Sigmoid colon (tissue), 7 donors: ENCODE results near the gene PCYT2. TPM values are rescaled to one million over a fixed set of nuclear protein-coding genes. Genes with fewer than 3 reads are reported as not detected.

Source experiments
- DNase-seq: peaks from one replicate; pipeline ENCODE4 v3.0.0-alpha.2; 2019
- H3K27ac ChIP-seq, 4 donors: fragments of 200-600 bp; sonication (generic); one replicate each; pipeline ENCODE4 v1.5.1; 2016 to 2019; ENCODE audit warnings: mild to moderate bottlenecking in 1 of 4
- H3K27me3 ChIP-seq, 3 donors: fragments of 200-600 bp; sonication (generic); one replicate each; pipeline ENCODE4 v1.5.1; 2019; ENCODE audit warnings: mild to moderate bottlenecking in 1 of 3
- H3K36me3 ChIP-seq, 4 donors: fragments of 200-600 bp; sonication (generic); one replicate each; pipeline ENCODE4 v1.5.1; 2016 to 2019
- H3K4me1 ChIP-seq, 4 donors: fragments of 200-600 bp; sonication (generic); one replicate each; pipeline ENCODE4 v1.5.1; 2017 to 2019
- H3K4me3 ChIP-seq, 4 donors: fragments of 200-600 bp; sonication (generic); one replicate each; pipeline ENCODE4 v1.5.1; 2017 to 2019; ENCODE audit warnings: mild to moderate bottlenecking in 2 of 4, moderate library complexity in 1 of 4
- H3K9me3 ChIP-seq, 4 donors: fragments of 200-600 bp in 3 of 4; sonication (generic) in 3 of 4; one replicate each; pipeline versions ENCODE4 v1.5.1 to v1.6.1; 2013 to 2019
- CTCF ChIP-seq, 4 experiments: fragments of 450-650 bp in 3 of 4; fragments of 200-600 bp in 1 of 4; IDR thresholded peaks; one replicate each; pipeline ENCODE4 v1.5.1; 2016 to 2019; ENCODE audit warnings: antibody characterized with exemption in 4 of 4, mild to moderate bottlenecking in 3 of 4, moderate library complexity in 2 of 4
- EP300 ChIP-seq, 4 donors: sonication (generic); formaldehyde crosslinking; IDR thresholded peaks; one replicate each; pipeline ENCODE4 v1.6.1; 2017; ENCODE audit warnings: antibody characterized with exemption in 4 of 4
- POLR2A ChIP-seq, 2 donors: fragments of 450-650 bp; IDR thresholded peaks; one replicate each; pipeline ENCODE4 v1.6.1; 2016; ENCODE audit warnings: antibody characterized with exemption in 2 of 2, mild to moderate bottlenecking in 2 of 2, moderate library complexity in 2 of 2
- POLR2AphosphoS5 ChIP-seq, 4 donors: sonication (generic); formaldehyde crosslinking; IDR thresholded peaks; one replicate each; pipeline ENCODE4 v1.6.1; 2017; ENCODE audit warnings: antibody characterized with exemption in 4 of 4
- WGBS, 2 donors: extraction: QIAGEN DNeasy Blood & Tissue Kit; methylation state at CpG; one replicate each; pipeline ENCODE4 v1.1.7; 2013; 5-methylcytosine and 5-hydroxymethylcytosine counted together
- intact Hi-C: fragments of 100-400 bp; cut with DNase I; formaldehyde crosslinking; loops from one replicate; pipeline ENCODE4 v1.15.1; 2023
- polyA plus RNA-seq, 3 donors: library from polyadenylated mRNA; stranded (reverse); fragments of 200-250 nt; gene quantifications; one replicate each; pipeline ENCODE4 v1.2.3, GENCODE V29; 2013
- total RNA-seq, 4 donors: library from RNA; depleted of rRNA; stranded (reverse); fragments of >200 nt; gene quantifications; one replicate each; pipeline ENCODE4 v1.1.0, GENCODE V29; 2016
- donor health status: healthy with polysubstance abuse.
- donor health status: Bipolar disorder and iron deficiency.
- donor health status: healthy.

The PCYT2 gene
- total and polyA plus RNA-seq, 7 donors: 11.4 to 86.4 (median 23.5) TPM

- Histone ChIP-seq H3K4me1 (peaks cover 0 to 20% (median 17%) of the 10 kb centered on the region in 4 donors), H3K36me3 (peaks cover 0 to 18% (median 3%) of the 10 kb centered on the region in 4 donors), H3K27me3 (peaks cover 0 to 11% (median 8%) of the 10 kb centered on the region in 3 donors), H3K4me3 (no peak overlapping the region), H3K9me3 (no peaks in the 10 kb centered on the region), H3K27ac (no peak overlapping the region)
- intact Hi-C loops: no loop called here
- no peak for TF ChIP-seq POLR2AphosphoS5 (IDR thresholded peaks at IDR 0.05)
- TF ChIP-seq POLR2A (IDR thresholded peaks at IDR 0.05): no peak
- TF ChIP-seq EP300 (IDR thresholded peaks at IDR 0.05): no peak
- TF ChIP-seq CTCF (IDR thresholded peaks at IDR 0.05): no peak
- 93 to 94% methylated on average over 26 of the region's 26 CpGs for WGBS, 2 donors
- DNase-seq: no peak
Observed at GRCh38 chr17:81907219-81908145, 3.7 kb downstream of the PCYT2 start.

GRCh38 chr17:81906476-81907218, 4.6 kb downstream of the PCYT2 start:
- intact Hi-C loops: no loop called here
- TF ChIP-seq EP300 (IDR thresholded peaks at IDR 0.05): no peak
- no peak for TF ChIP-seq POLR2AphosphoS5 (IDR thresholded peaks at IDR 0.05)
- Histone ChIP-seq H3K27ac (no peak overlapping the region), H3K9me3 (no peaks in the 10 kb centered on the region), H3K27me3 (peaks cover 2 to 19% (median 16%) of the 10 kb centered on the region in 3 donors), H3K36me3 (peaks cover 0 to 12% (median 2%) of the 10 kb centered on the region in 4 donors), H3K4me3 (no peak overlapping the region), H3K4me1 (peaks cover 0 to 25% (median 23%) of the 10 kb centered on the region in 4 donors)
- 87 to 91% methylated on average over 15 of the region's 15 CpGs for WGBS, 2 donors
- no peak for DNase-seq

- Histone ChIP-seq H3K27ac (no peak overlapping the region), H3K4me1 (peaks cover 0 to 24% (median 23%) of the 10 kb centered on the region in 4 donors), H3K36me3 (peaks cover 0 to 12% (median 2%) of the 10 kb centered on the region in 4 donors), H3K4me3 (no peak overlapping the region), H3K9me3 (no peaks in the 10 kb centered on the region), H3K27me3 (peaks cover 4 to 26% (median 23%) of the 10 kb centered on the region in 3 donors)
- DNase-seq: no peak
- TF ChIP-seq CTCF (IDR thresholded peaks at IDR 0.05): no peak
- no peak for TF ChIP-seq POLR2AphosphoS5 (IDR thresholded peaks at IDR 0.05)
- no peak for TF ChIP-seq POLR2A (IDR thresholded peaks at IDR 0.05)
- TF ChIP-seq EP300 (IDR thresholded peaks at IDR 0.05): no peak
- WGBS, 2 donors: 96 to 97% methylated on average over 10 of the region's 10 CpGs
- intact Hi-C loops: no loop called here
Observed at GRCh38 chr17:81905993-81906392, 5.2 kb downstream of the PCYT2 start.

GRCh38 chr17:81905424-81905875, 5.7 kb downstream of the PCYT2 start:
- peaks cover 0 to 20% (median 19%) of the 10 kb centered on the region in 4 donors for H3K4me1 ChIP-seq
- 93 to 95% methylated on average over 16 of the region's 16 CpGs for WGBS, 2 donors
- no peak overlapping the region for H3K4me3 ChIP-seq
- peaks cover 4 to 27% (median 23%) of the 10 kb centered on the region in 3 donors for H3K27me3 ChIP-seq
- intact Hi-C loops: no loop called here
- H3K36me3 ChIP-seq: peaks cover 0 to 15% (median 2%) of the 10 kb centered on the region in 4 donors
- no peak overlapping the region for H3K27ac ChIP-seq
- no peak for DNase-seq
- TF ChIP-seq EP300 (IDR thresholded peaks at IDR 0.05) (no peak), POLR2A (IDR thresholded peaks at IDR 0.05) (no peak), POLR2AphosphoS5 (IDR thresholded peaks at IDR 0.05) (no peak), CTCF (IDR thresholded peaks at IDR 0.05) (no peak)
- no peaks in the 10 kb centered on the region for H3K9me3 ChIP-seq
